ENCODE data around the gene NHERF2.

Gene NHERF2

GRCh38 chr16:2066139-2066538 lies 39.4 kb downstream of the NHERF2 start:
- TF ChIP-seq, protein P1, sequence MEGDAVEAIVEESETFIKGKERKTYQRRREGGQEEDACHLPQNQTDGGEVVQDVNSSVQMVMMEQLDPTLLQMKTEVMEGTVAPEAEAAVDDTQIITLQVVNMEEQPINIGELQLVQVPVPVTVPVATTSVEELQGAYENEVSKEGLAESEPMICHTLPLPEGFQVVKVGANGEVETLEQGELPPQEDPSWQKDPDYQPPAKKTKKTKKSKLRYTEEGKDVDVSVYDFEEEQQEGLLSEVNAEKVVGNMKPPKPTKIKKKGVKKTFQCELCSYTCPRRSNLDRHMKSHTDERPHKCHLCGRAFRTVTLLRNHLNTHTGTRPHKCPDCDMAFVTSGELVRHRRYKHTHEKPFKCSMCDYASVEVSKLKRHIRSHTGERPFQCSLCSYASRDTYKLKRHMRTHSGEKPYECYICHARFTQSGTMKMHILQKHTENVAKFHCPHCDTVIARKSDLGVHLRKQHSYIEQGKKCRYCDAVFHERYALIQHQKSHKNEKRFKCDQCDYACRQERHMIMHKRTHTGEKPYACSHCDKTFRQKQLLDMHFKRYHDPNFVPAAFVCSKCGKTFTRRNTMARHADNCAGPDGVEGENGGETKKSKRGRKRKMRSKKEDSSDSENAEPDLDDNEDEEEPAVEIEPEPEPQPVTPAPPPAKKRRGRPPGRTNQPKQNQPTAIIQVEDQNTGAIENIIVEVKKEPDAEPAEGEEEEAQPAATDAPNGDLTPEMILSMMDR (IDR thresholded peaks at IDR 0.05; ENCODE audit: insufficient read depth, missing control alignments), result no peak
- FAIRE-seq, result no peak
- no peak for DNase-seq (ENCODE audit: insufficient read length, low spot score)

GRCh38 chr16:2070576-2071453 lies 44.1 kb downstream of the NHERF2 start:
- no peak for FAIRE-seq

GRCh38 chr16:2071454-2072202 lies 44.9 kb downstream of the NHERF2 start:
- FAIRE-seq (no peak), DNase-seq (ENCODE audit: insufficient read length, low spot score) (no peak)
- TF ChIP-seq, protein P1 (IDR thresholded peaks at IDR 0.05; ENCODE audit: insufficient read depth, missing control alignments), result no peak

More at GRCh38 chr16:2070576-2071453, 44.1 kb downstream of the NHERF2 start:
- TF ChIP-seq, protein P1 (IDR thresholded peaks at IDR 0.05; ENCODE audit: insufficient read depth, missing control alignments), result no peak
- no peak for DNase-seq (ENCODE audit: insufficient read length, low spot score)

GRCh38 chr16:2072926-2073325 lies 46.2 kb downstream of the NHERF2 start:
- no peak for FAIRE-seq
- TF ChIP-seq, protein P1 (IDR thresholded peaks at IDR 0.05; ENCODE audit: insufficient read depth, missing control alignments), result no peak
- no peak for DNase-seq (ENCODE audit: insufficient read length, low spot score)

DNA sequence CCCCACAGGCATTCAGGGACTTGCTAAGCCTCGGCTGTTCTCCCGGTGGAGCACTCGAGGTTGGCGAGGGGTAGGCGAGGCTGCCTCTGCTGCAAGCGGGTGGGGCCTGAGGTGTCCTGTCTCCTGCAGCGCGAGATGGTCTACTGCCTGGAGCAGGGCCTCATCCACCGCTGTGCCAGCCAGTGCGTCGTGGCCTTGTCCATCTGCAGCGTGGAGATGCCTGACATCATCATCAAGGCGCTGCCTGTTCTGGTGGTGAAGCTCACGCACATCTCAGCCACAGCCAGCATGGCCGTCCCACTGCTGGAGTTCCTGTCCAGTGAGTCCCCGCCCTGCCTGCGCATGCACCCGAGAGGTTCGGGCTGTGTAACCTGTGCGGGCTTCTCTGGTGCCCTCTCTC lies 47.4 kb downstream of the NHERF2 start:
- TF ChIP-seq, protein P1 (IDR thresholded peaks at IDR 0.05; ENCODE audit: insufficient read depth, missing control alignments), result no peak
- no peak for DNase-seq (ENCODE audit: insufficient read length, low spot score)
- FAIRE-seq, result no peak

GRCh38 chr16:2075631-2076030 lies 48.9 kb downstream of the NHERF2 start:
- DNase-seq (ENCODE audit: insufficient read length, low spot score) (no peak), FAIRE-seq (no peak)
- TF ChIP-seq, protein P1 (IDR thresholded peaks at IDR 0.05; ENCODE audit: insufficient read depth, missing control alignments), result no peak

Data from D721Med (cell line).